HepG2 (cell line): ENCODE data around the gene SDF2. TPM values are rescaled to one million over a fixed set of nuclear protein-coding genes. Genes with fewer than 3 reads are reported as not detected.
A peak's percentile ranks its signal among the peaks of the same experiment; 100 is the strongest.

Experiments
- CEBPG ChIP-seq: IDR thresholded peaks from 2 replicates; pipeline ENCODE4 v1.6.1; 2016
- FOXA3 ChIP-seq: IDR thresholded peaks from 2 replicates; pipeline ENCODE4 v1.6.1; 2016; ENCODE audit warnings: missing genetic modification reagents, missing compliant biosample characterization
- FOXP4 ChIP-seq: sonication (generic); formaldehyde crosslinking; IDR thresholded peaks from 2 replicates; pipeline ENCODE4 v1.4.0; 2020; ENCODE audit warnings: missing genetic modification reagents
- JUN ChIP-seq: sonication (generic); formaldehyde crosslinking; IDR thresholded peaks from 2 replicates; pipeline ENCODE4 v1.4.0; 2020; ENCODE audit warnings: mild to moderate bottlenecking, missing genetic modification reagents
- MIER2 ChIP-seq: IDR thresholded peaks from 2 replicates; pipeline ENCODE4 v1.6.1; 2016; ENCODE audit warnings: missing biosample characterization, missing genetic modification reagents
- NBN ChIP-seq: fragments of 450-650 bp; conservative IDR thresholded peaks from 2 replicates; pipeline ENCODE4 v1.6.1; 2017
- STAT6 ChIP-seq: sonication (generic); formaldehyde crosslinking; IDR thresholded peaks from 2 replicates; pipeline ENCODE4 v1.4.0; 2020; ENCODE audit warnings: missing genetic modification reagents, mild to moderate bottlenecking, borderline replicate concordance
- ZFP36 ChIP-seq: fragments of 150-350 bp; IDR thresholded peaks from 2 replicates; pipeline ENCODE4 v1.6.1; 2018; ENCODE audit warnings: borderline replicate concordance, low read length, low read depth; ENCODE audit not compliant: partially characterized antibody
- ZFP37 ChIP-seq: sonication (generic); formaldehyde crosslinking; IDR thresholded peaks from 2 replicates; pipeline ENCODE4 v1.4.0; 2020; ENCODE audit warnings: missing genetic modification reagents, borderline replicate concordance
- ZFP62 ChIP-seq: sonication (generic); formaldehyde crosslinking; IDR thresholded peaks from 2 replicates; pipeline ENCODE4 v1.4.0; 2020; ENCODE audit warnings: missing genetic modification reagents
- ZNF10 ChIP-seq: sonication (generic); formaldehyde crosslinking; IDR thresholded peaks from 2 replicates; pipeline ENCODE4 v1.4.0; 2020; ENCODE audit warnings: mild to moderate bottlenecking, low read depth, missing genetic modification reagents, borderline replicate concordance
- ZNF230 ChIP-seq: sonication (generic); formaldehyde crosslinking; IDR thresholded peaks from 2 replicates; pipeline ENCODE4 v1.4.0; 2020; ENCODE audit warnings: mild to moderate bottlenecking, missing genetic modification reagents
- ZNF367 ChIP-seq: sonication (generic); formaldehyde crosslinking; IDR thresholded peaks from 2 replicates; pipeline ENCODE4 v1.4.0; 2020; ENCODE audit warnings: missing genetic modification reagents, borderline replicate concordance
- ZNF552 ChIP-seq: sonication (generic); formaldehyde crosslinking; IDR thresholded peaks from 2 replicates; pipeline ENCODE4 v1.9.0; 2022; ENCODE audit warnings: missing genetic modification reagents, mild to moderate bottlenecking, borderline replicate concordance
- ZNF703 ChIP-seq: sonication (generic); formaldehyde crosslinking; IDR thresholded peaks from 2 replicates; pipeline ENCODE4 v1.5.1; 2020; ENCODE audit warnings: missing genetic modification reagents, mild to moderate bottlenecking, moderate library complexity, borderline replicate concordance
- ZXDC ChIP-seq: sonication (generic); formaldehyde crosslinking; IDR thresholded peaks from 2 replicates; pipeline ENCODE4 v1.5.0; 2020; ENCODE audit warnings: mild to moderate bottlenecking, missing genetic modification reagents
- polyA plus RNA-seq, 8 experiments: library from polyadenylated mRNA; depleted of rRNA in 3 of 8; stranded (reverse) in 7 of 8; unstranded in 1 of 8; fragments of >200 nt; fragmentation: Illumina TruSeq in 4 of 8; extraction: Trizol in 4 of 8; gene quantifications; 2 replicates each; pipeline versions ENCODE4 v1.2.1 to v1.2.3, GENCODE V29; 2011 to 2016; ENCODE audit warnings: low read depth in 4 of 8, missing spikeins in 1 of 8, mixed read lengths in 1 of 8; ENCODE audit not compliant: insufficient read depth in 1 of 8
- total RNA-seq, 5 experiments: library from RNA; depleted of rRNA; stranded (reverse); fragments of >200 nt; fragmentation: Illumina TruSeq; extraction: Trizol; gene quantifications; 2 replicates each; pipeline ENCODE4 v1.2.3, GENCODE V29; 2016; ENCODE audit warnings: low read depth in 1 of 5
- TF ChIP-seq, protein P1 (sequence below): sonication (generic); formaldehyde crosslinking; conservative IDR thresholded peaks from 2 replicates; pipeline ENCODE4 v1.8.0; 2022; ENCODE audit warnings: low read depth, missing genetic modification reagents
- TF ChIP-seq, protein P2 (sequence below): sonication (generic); formaldehyde crosslinking; IDR thresholded peaks from 2 replicates; pipeline ENCODE4 v1.4.0; 2020; ENCODE audit warnings: mild to moderate bottlenecking, missing genetic modification reagents

The SDF2 gene
- total and polyA plus RNA-seq, 2 of the 13 experiments (the other 11 are each of a cell fraction or from before 2014, with no cell fraction given) = 58.2 to 58.4 TPM

- TF ChIP-seq ZNF230 (no peak; the same call in 1 of the 2 replicates), ZFP37 (CRISPR knock-in tag) (no peak), NBN (no peak), ZFP62 (CRISPR knock-in tag) (no peak), ZFP36 (no peak), MIER2 (CRISPR knock-in tag) (no peak), STAT6 (no peak), CEBPG (CRISPR knock-in tag) (no peak), JUN (CRISPR knock-in tag) (no peak), ZNF10 (CRISPR knock-in tag) (no peak), ZNF552 (CRISPR knock-in tag) (0 out of 2 replicates have a peak, but pooled peaks have one; percentile 45), ZNF703 (no peak; the same call in 1 of the 2 replicates), FOXP4 (CRISPR knock-in tag) (peak; percentile 21; the same call in 1 of the 2 replicates), ZXDC (CRISPR knock-in tag) (no peak), FOXA3 (CRISPR knock-in tag) (0 out of 2 replicates have a peak, but pooled peaks have one; percentile 28), ZNF367 (0 out of 2 replicates have a peak, but pooled peaks have one; percentile 31)
- TF ChIP-seq, protein P1, sequence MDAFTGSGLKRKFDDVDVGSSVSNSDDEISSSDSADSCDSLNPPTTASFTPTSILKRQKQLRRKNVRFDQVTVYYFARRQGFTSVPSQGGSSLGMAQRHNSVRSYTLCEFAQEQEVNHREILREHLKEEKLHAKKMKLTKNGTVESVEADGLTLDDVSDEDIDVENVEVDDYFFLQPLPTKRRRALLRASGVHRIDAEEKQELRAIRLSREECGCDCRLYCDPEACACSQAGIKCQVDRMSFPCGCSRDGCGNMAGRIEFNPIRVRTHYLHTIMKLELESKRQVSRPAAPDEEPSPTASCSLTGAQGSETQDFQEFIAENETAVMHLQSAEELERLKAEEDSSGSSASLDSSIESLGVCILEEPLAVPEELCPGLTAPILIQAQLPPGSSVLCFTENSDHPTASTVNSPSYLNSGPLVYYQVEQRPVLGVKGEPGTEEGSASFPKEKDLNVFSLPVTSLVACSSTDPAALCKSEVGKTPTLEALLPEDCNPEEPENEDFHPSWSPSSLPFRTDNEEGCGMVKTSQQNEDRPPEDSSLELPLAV (CRISPR knock-in tag) = no peak
- TF ChIP-seq, protein P2, sequence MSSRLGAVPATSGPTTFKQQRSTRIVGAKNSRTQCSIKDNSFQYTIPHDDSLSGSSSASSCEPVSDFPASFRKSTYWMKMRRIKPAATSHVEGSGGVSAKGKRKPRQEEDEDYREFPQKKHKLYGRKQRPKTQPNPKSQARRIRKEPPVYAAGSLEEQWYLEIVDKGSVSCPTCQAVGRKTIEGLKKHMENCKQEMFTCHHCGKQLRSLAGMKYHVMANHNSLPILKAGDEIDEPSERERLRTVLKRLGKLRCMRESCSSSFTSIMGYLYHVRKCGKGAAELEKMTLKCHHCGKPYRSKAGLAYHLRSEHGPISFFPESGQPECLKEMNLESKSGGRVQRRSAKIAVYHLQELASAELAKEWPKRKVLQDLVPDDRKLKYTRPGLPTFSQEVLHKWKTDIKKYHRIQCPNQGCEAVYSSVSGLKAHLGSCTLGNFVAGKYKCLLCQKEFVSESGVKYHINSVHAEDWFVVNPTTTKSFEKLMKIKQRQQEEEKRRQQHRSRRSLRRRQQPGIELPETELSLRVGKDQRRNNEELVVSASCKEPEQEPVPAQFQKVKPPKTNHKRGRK (CRISPR knock-in tag) = no peak
Measured at GRCh38 chr17:28710861-28711722, 49.4 kb upstream of the SDF2 start (continued).
